ENCODE data around the gene CCNA1.

Gene CCNA1

GRCh38 chr13:36453516-36453915 lies 21.2 kb downstream of the CCNA1 start:
- no peak for DNase-seq (ENCODE audit: low read depth in 3 of 3, low spot score in 1 of 3)

- no peak for DNase-seq (ENCODE audit: low read depth in 3 of 3, low spot score in 1 of 3)
These were observed 21.8 kb downstream of the CCNA1 start for GRCh38 chr13:36454121-36454520.

GRCh38 chr13:36454987-36455386 lies 22.7 kb downstream of the CCNA1 start:
- DNase-seq (ENCODE audit: low read depth in 3 of 3, low spot score in 1 of 3), result no peak

- DNase-seq (ENCODE audit: low read depth in 3 of 3, low spot score in 1 of 3), result no peak
These were observed 24.3 kb downstream of the CCNA1 start for GRCh38 chr13:36456577-36456976.

GRCh38 chr13:36461506-36461905 lies 29.2 kb downstream of the CCNA1 start:
- DNase-seq (ENCODE audit: low read depth in 3 of 3, low spot score in 1 of 3), result no peak

GRCh38 chr13:36475468-36475867 lies 43.2 kb downstream of the CCNA1 start:
- no peak for DNase-seq (ENCODE audit: low read depth in 3 of 3, low spot score in 1 of 3)

- DNase-seq (ENCODE audit: low read depth in 3 of 3, low spot score in 1 of 3), result no peak
These were observed 44.4 kb downstream of the CCNA1 start for GRCh38 chr13:36476661-36477060.

- DNase-seq (ENCODE audit: low read depth in 3 of 3, low spot score in 1 of 3), result no peak
These were observed 48.6 kb downstream of the CCNA1 start for GRCh38 chr13:36480726-36481427.

GRCh38 chr13:36490055-36490454 lies 57.8 kb downstream of the CCNA1 start:
- no peak for DNase-seq (ENCODE audit: low read depth in 3 of 3, low spot score in 1 of 3)
